NCI-H2171 treated with DMSO at 0.1 percent for 48 hours (cell line): Measurements from ENCODE around the gene PRKCA.
A peak's percentile ranks its signal among the peaks of the same experiment; 100 is the strongest.
"Not testable (repeated sequence)": the region's sequence is repeated elsewhere in the genome, so short reads cannot be mapped to it uniquely, and the experiment has no call there.

Experiments
- DNase-seq: peaks from one replicate; lab custom pipeline; 2025; lab: John Stamatoyannopoulos, UW

Gene PRKCA

GRCh38 chr17:66290101-66290722 is 12.2 kb upstream of the PRKCA start:
- peak; percentile 17 for DNase-seq

- no peak for DNase-seq
Measured at GRCh38 chr17:66292353-66292752, 10.1 kb upstream of the PRKCA start.

- DNase-seq = no peak
Measured at GRCh38 chr17:66296289-66296725, 6.1 kb upstream of the PRKCA start.

- not testable (repeated sequence) for DNase-seq
Measured at GRCh38 chr17:66297443-66297842, 5.0 kb upstream of the PRKCA start.

- DNase-seq = no peak
Measured at GRCh38 chr17:66299711-66300110, 2.7 kb upstream of the PRKCA start.

GRCh38 chr17:66300956-66301355 is 1.5 kb upstream of the PRKCA start:
- no peak for DNase-seq

GRCh38 chr17:66301367-66301863 is 998 bp upstream of the PRKCA start:
- no peak for DNase-seq

- peak; percentile 22 for DNase-seq
Measured at GRCh38 chr17:66302761-66303626, 581 bp downstream of the PRKCA start.

GRCh38 chr17:66304304-66305174 is 2.1 kb downstream of the PRKCA start:
- no peak for DNase-seq

GRCh38 chr17:66306446-66306845 is 4.0 kb downstream of the PRKCA start:
- no peak for DNase-seq

GRCh38 chr17:66307257-66307656 is 4.8 kb downstream of the PRKCA start:
- DNase-seq = no peak

GRCh38 chr17:66308856-66309255 is 6.4 kb downstream of the PRKCA start:
- DNase-seq = no peak

- no peak for DNase-seq
Measured at GRCh38 chr17:66309793-66310192, 7.4 kb downstream of the PRKCA start.

GRCh38 chr17:66310528-66311148 is 8.2 kb downstream of the PRKCA start:
- no peak for DNase-seq

- no peak for DNase-seq
Measured at GRCh38 chr17:66312912-66313311, 10.5 kb downstream of the PRKCA start.

GRCh38 chr17:66313325-66313724 is 10.9 kb downstream of the PRKCA start:
- DNase-seq = no peak

- DNase-seq = no peak
Measured at GRCh38 chr17:66313995-66314659, 11.7 kb downstream of the PRKCA start.

- no peak for DNase-seq
Measured at GRCh38 chr17:66317629-66318028, 15.2 kb downstream of the PRKCA start.

- no peak for DNase-seq
Measured at GRCh38 chr17:66319226-66319625, 16.8 kb downstream of the PRKCA start.

- no peak for DNase-seq
Measured at GRCh38 chr17:66322764-66323163, 20.4 kb downstream of the PRKCA start.

GRCh38 chr17:66324381-66325004 is 22.1 kb downstream of the PRKCA start:
- DNase-seq = not testable (repeated sequence)
